Measurements from ENCODE around the gene NPW.

DNA sequence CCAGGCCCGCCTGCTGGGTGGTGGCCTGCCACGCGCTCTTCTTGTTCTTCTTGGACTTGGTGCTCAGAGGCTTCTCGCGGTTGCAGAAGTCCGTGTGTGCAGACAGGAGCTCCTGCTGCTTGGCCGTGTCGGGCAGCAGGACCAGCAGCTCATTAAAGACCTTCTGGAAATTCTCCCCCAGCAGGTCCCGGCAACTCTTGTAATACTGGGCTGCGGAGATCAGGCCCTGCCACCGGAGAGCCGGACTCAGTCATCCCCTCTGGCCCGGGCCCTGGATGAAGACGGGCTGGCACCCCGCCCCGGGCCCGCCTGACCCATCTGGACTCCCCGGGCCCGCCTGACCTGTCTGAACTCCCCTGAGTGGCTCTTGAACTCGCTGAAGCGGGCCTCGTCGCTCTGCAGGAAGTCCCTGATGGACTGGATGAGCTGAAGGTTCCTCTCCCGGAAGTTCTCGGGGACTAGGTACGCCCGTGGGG lies 21.2 kb upstream of the NPW start:
- TF ChIP-seq TAF1 (IDR thresholded peaks at IDR 0.05; ENCODE audit: borderline replicate concordance, low read depth, low read length), result no peak
- TF ChIP-seq POLR2A (IDR thresholded peaks at IDR 0.05; ENCODE audit: low read depth, low read length), result no peak
- TF ChIP-seq POLR2AphosphoS5 (IDR thresholded peaks at IDR 0.05; ENCODE audit: low read depth, low read length), result no peak
